GM12801 (cell line): Measurements from ENCODE around the gene CEP192.

Experiments used
- TF ChIP-seq, protein P1 (sequence below): IDR thresholded peaks from one replicate; pipeline ENCODE4 v1.5.1; 2011; ENCODE audit warnings: control low read depth; ENCODE audit not compliant: insufficient read length; ENCODE audit errors: extremely low read depth

CEP192 gene

DNA sequence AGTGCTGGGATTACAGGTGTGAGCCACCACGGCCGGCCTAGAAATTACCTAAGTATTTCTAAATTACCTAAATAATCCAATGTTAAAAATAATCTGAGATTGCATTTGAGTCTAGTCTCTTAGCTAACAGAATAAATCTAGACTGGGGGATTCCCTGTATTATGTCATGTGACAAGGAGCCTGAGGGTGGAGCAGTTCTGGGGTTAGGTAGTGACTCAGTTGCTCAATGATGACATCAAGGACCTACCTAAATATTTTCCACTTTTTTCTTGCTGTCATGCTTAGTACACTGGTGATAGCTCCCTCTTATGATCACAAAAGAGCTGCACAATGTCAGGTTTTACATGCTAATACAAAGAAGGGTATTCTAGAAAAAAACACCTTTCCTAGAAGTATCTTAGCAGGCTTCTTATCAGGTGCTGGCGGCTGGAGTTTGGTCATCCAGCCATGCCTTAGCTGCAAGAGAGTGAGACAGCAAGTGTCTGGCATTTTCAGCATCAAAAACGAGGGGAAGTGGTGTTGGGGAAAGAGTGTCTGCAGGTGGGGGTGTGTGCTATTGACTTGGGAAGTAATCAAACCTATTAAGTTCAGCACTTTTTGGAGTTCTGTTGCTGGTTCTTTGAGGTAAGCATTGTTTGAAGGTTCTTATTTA is 17.5 kb upstream of the CEP192 start:
- TF ChIP-seq, protein P1, sequence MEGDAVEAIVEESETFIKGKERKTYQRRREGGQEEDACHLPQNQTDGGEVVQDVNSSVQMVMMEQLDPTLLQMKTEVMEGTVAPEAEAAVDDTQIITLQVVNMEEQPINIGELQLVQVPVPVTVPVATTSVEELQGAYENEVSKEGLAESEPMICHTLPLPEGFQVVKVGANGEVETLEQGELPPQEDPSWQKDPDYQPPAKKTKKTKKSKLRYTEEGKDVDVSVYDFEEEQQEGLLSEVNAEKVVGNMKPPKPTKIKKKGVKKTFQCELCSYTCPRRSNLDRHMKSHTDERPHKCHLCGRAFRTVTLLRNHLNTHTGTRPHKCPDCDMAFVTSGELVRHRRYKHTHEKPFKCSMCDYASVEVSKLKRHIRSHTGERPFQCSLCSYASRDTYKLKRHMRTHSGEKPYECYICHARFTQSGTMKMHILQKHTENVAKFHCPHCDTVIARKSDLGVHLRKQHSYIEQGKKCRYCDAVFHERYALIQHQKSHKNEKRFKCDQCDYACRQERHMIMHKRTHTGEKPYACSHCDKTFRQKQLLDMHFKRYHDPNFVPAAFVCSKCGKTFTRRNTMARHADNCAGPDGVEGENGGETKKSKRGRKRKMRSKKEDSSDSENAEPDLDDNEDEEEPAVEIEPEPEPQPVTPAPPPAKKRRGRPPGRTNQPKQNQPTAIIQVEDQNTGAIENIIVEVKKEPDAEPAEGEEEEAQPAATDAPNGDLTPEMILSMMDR = no peak

DNA sequence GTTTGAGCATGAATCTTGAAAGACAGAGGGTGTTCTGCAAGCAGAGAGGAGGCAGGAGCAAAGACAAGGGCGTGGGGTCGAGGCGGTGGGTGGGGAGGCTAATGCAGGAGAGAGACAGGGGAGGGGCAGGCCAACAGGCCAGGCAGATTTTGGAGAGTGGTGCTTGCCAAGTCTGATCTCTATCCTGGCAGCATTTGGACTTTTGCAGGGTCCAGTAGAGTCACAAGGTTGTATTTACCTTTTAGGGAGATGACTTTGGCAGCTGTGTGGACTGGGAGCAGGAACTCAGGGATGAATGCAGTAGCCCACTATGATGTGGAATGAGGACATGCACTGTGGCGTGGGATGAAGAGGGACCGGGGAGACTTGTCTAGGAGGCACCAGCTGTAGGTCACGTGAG is 15.7 kb upstream of the CEP192 start:
- TF ChIP-seq, protein P1 = no peak

- TF ChIP-seq, protein P1 = no peak
These were observed 14.9 kb upstream of the CEP192 start for GRCh38 chr18:12976305-12976704.

GRCh38 chr18:12989397-12990122 is 1.6 kb upstream of the CEP192 start:
- TF ChIP-seq, protein P1 = no peak

DNA sequence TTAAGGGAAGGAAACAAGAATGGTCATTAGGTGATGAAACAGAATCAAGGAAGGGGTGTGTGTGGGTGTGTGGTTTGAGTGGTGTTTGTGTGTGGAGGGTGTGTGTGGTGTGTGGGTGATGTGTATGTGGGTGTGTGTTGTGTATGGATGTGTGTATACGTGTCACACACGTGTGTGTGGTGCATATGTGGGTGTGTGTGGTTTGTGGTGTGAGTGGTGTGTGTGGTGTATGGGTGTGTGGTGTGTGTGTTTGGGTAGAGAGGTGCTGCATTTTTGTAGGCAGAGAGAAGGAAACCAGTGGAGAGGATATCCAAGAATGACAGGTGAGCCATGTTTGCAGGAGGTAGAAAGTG is 1.1 kb upstream of the CEP192 start:
- TF ChIP-seq, protein P1 = no peak

DNA sequence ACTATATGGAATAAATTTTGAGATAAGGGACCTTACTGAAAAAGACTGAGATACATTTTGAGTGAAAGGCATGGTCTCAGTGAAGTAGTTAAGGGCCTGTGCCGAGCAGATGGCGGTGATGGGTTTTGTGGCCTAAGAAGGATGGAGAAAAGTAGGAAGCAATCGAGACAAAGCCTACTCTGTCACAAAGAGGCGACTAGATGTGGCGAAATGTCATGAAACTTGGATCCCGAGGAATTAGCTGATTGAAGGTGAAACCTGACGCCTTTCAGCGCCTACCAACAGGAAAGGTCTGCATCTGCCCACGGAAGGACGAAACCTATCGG is 558 bp upstream of the CEP192 start:
- TF ChIP-seq, protein P1 = no peak

DNA sequence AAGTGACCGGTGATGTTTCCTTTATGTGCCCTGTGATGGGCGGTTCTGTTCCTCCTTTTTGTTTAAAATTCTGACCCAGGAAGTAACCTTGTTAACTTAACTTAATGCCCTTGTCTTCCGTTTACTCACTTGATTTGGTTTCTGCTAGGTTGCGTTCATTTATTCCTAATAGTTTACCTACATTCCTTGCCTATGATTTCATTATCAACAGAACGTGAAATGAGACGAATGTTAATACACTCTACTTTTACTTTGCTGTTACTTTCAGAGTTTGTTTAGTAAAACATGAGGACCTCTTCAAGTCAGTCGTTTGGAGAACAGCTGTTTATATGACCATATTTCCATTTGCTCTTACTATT is 638 bp downstream of the CEP192 start:
- TF ChIP-seq, protein P1 = no peak
